ENCODE measurements around the gene SHISA7. TPM values are rescaled to one million over a fixed set of nuclear protein-coding genes. Genes with fewer than 3 reads are reported as not detected.

The SHISA7 gene
- total RNA-seq, 4 donors from 2014 or later, result not detected

DNA sequence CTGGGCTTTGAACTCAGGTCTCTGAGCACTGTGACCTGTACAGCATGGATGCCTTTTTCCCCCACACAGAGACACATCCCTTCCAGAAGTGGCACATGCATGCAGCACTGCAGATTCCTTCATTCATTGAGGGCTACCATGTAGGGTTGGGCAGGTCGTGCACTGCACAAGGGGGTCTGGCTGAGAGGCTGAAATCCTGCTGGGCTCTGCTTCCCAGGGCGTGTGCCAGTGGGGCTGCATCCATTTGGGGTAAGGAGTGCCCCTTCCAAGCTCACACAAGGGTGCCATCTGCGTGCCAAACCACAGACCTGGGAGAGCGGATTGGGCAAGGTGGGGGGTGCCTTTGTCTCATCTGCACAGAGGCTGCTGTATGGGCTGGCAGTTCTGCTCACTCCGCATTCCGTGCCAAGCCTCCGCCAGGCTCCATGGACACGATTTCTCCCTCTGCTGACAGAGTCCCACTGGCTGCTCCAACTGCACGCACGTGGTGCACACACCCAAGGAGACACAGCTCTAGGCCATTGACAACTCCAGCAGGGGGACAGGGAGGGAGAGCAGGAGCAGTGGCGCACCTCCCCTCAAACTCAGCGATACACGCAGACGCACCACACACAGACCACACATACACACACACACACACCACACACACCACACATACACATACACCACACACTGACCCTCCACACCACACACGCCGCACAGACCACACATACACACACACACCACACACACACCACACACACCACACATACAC is 4.5 kb upstream of the SHISA7 start:
- no peaks in the 10 kb centered on the region for H3K9me3 ChIP-seq
- peaks cover 0 to 21% (median 8%) of the 10 kb centered on the region in 4 donors for H3K4me1 ChIP-seq
- H3K27ac ChIP-seq, result no peak overlapping the region
- no peak for DNase-seq
- H3K27me3 ChIP-seq, result peaks cover 0 to 48% of the 10 kb centered on the region in 2 donors
- TF ChIP-seq, protein P1, sequence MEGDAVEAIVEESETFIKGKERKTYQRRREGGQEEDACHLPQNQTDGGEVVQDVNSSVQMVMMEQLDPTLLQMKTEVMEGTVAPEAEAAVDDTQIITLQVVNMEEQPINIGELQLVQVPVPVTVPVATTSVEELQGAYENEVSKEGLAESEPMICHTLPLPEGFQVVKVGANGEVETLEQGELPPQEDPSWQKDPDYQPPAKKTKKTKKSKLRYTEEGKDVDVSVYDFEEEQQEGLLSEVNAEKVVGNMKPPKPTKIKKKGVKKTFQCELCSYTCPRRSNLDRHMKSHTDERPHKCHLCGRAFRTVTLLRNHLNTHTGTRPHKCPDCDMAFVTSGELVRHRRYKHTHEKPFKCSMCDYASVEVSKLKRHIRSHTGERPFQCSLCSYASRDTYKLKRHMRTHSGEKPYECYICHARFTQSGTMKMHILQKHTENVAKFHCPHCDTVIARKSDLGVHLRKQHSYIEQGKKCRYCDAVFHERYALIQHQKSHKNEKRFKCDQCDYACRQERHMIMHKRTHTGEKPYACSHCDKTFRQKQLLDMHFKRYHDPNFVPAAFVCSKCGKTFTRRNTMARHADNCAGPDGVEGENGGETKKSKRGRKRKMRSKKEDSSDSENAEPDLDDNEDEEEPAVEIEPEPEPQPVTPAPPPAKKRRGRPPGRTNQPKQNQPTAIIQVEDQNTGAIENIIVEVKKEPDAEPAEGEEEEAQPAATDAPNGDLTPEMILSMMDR (IDR thresholded peaks at IDR 0.05), result no peak
- no peak for TF ChIP-seq POLR2A (IDR thresholded peaks at IDR 0.05)
- no peak overlapping the region for H3K4me3 ChIP-seq
- H3K36me3 ChIP-seq, result no peaks in the 10 kb centered on the region

GRCh38 chr19:55446060-55446459 is 3.0 kb upstream of the SHISA7 start:
- DNase-seq, result no peak
- Histone ChIP-seq H3K4me3 (no peak overlapping the region), H3K9me3 (no peaks in the 10 kb centered on the region), H3K4me1 (peaks cover 0 to 19% (median 7%) of the 10 kb centered on the region in 4 donors), H3K27me3 (peaks cover 0 to 46% of the 10 kb centered on the region in 2 donors), H3K27ac (no peak overlapping the region), H3K36me3 (no peaks in the 10 kb centered on the region)
- no peak for TF ChIP-seq POLR2A (IDR thresholded peaks at IDR 0.05)
- TF ChIP-seq, protein P1 (IDR thresholded peaks at IDR 0.05), result no peak

DNA sequence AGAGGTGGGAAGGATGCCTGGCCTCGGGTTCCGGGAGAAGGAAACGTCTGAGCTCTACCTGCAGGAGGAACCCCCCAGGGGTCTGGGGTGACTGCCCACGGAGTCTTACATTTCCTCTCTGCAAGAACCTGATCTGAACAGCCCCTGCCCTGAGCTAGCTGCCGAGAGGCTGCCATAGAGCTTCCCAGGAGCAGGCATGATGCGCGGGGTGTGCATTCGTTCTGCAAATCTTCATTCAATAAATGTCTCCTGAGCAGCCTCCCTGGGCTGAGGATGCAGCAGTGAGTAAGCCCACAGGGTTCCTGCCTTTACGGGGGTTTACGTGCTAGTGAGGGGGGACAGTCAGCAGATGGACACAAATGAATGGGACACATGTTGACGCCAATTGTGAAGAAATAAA is 1.5 kb upstream of the SHISA7 start:
- TF ChIP-seq, protein P1 (IDR thresholded peaks at IDR 0.05), result no peak
- TF ChIP-seq POLR2A (IDR thresholded peaks at IDR 0.05), result no peak
- H3K27ac ChIP-seq, result no peak overlapping the region
- no peaks in the 10 kb centered on the region for H3K9me3 ChIP-seq
- H3K4me1 ChIP-seq, result peaks cover 0 to 24% (median 9%) of the 10 kb centered on the region in 4 donors
- no peak overlapping the region for H3K4me3 ChIP-seq
- H3K27me3 ChIP-seq, result peaks cover 0 to 51% of the 10 kb centered on the region in 2 donors
- DNase-seq, result no peak
- no peaks in the 10 kb centered on the region for H3K36me3 ChIP-seq

GRCh38 chr19:55443824-55444480 is 852 bp upstream of the SHISA7 start:
- Histone ChIP-seq H3K36me3 (no peaks in the 10 kb centered on the region), H3K9me3 (no peaks in the 10 kb centered on the region), H3K27me3 (peaks cover 0 to 47% of the 10 kb centered on the region in 2 donors), H3K4me1 (peaks cover 0 to 24% (median 9%) of the 10 kb centered on the region in 4 donors), H3K27ac (no peak overlapping the region), H3K4me3 (no peak overlapping the region)
- TF ChIP-seq, protein P1 (IDR thresholded peaks at IDR 0.05), result no peak
- TF ChIP-seq POLR2A (IDR thresholded peaks at IDR 0.05), result no peak
- DNase-seq, result no peak

DNA sequence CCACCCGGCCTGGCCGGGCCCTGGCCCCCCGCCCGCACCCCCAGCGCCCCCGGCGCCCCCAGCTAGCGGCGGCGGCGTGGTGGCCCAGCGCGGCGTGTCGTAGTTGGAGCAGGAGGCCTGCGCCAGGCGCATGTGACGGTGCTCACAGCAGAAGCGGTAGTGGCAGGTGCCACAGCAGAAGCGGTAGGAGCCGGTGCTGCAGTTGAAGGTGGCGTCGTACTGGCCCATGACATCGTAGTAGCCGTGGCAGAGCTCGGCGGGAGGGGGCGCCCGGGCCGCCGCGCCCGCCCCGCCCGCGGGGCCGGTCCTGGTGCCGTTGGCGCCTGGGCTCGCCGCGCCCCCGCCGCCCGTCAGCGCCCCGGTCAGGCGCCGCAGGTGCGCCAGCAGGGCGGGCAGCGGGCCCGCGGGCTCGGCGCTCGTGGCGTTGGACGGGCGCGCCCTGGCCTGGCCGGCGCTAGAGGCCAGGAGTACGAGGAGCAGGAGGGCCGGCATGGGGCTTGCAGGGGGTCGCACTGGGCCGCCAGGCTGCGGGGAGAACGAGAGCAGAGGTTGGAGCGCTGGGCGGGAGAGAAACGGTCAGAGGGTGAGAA is 633 bp downstream of the SHISA7 start:
- no peak overlapping the region for H3K27ac ChIP-seq
- H3K36me3 ChIP-seq, result no peaks in the 10 kb centered on the region
- DNase-seq, result no peak
- H3K27me3 ChIP-seq, result peaks cover 0 to 55% of the 10 kb centered on the region in 2 donors
- H3K9me3 ChIP-seq, result no peaks in the 10 kb centered on the region
- TF ChIP-seq POLR2A (IDR thresholded peaks at IDR 0.05), result no peak
- TF ChIP-seq, protein P1 (IDR thresholded peaks at IDR 0.05), result no peak
- no peak overlapping the region for H3K4me3 ChIP-seq
- peaks cover 0 to 24% (median 9%) of the 10 kb centered on the region in 4 donors for H3K4me1 ChIP-seq
